Measurements from ENCODE around the gene DMD. TPM values are rescaled to one million over a fixed set of nuclear protein-coding genes. Genes with fewer than 3 reads are reported as not detected.

The DMD gene
- total RNA-seq, 1 experiment from 2014 or later: 2.2 TPM

GRCh38 chrX:33132569-33132968 is 78.8 kb downstream of the DMD start:
- BruUV-seq (replicated peaks): no TSS peak
- CTCF ChIA-PET: no interaction called here
- Histone ChIP-seq H3K27ac (ENCODE audit: low read length) (no peak overlapping the region), H3K9me3 (ENCODE audit: control insufficient read depth, insufficient read depth, low read depth, low read length) (no peaks in the 10 kb centered on the region), H3K27me3 (ENCODE audit: control insufficient read depth, insufficient read depth, low read length) (no peaks in the 10 kb centered on the region), H3K4me1 (ENCODE audit: control insufficient read depth, insufficient read depth, low read length) (no peaks in the 10 kb centered on the region), H3K4me3 (ENCODE audit: low read depth in 2 of 2, low read length in 2 of 2) (no peak overlapping the region), H3K36me3 (ENCODE audit: control insufficient read depth, insufficient read depth, low read length) (no peaks in the 10 kb centered on the region)
- intact Hi-C loops (cut with micrococcal nuclease; ENCODE audit: unreplicated experiment): no loop called here
- POLR2A ChIA-PET: no interaction called here
- TF ChIP-seq TCF7L2 (IDR thresholded peaks at IDR 0.05; ENCODE audit: low read depth, low read length): no peak
- in situ Hi-C loops (cut with HindIII; ENCODE audit: low pct_unique_long_range_greater_than_20kb, low sequenced_read_pairs): no loop called here
- ATAC-seq (no peak), DNase-seq (ENCODE audit: low read depth, low spot score) (no peak)

GRCh38 chrX:33129607-33130006 is 81.7 kb downstream of the DMD start:
- no peaks in the 10 kb centered on the region for H3K27me3 ChIP-seq (ENCODE audit: control insufficient read depth, insufficient read depth, low read length)
- no peak for DNase-seq (ENCODE audit: low read depth, low spot score)
- H3K4me1 ChIP-seq (ENCODE audit: control insufficient read depth, insufficient read depth, low read length): no peaks in the 10 kb centered on the region
- H3K4me3 ChIP-seq (ENCODE audit: low read depth in 2 of 2, low read length in 2 of 2): no peak overlapping the region
- no peak overlapping the region for H3K27ac ChIP-seq (ENCODE audit: low read length)
- in situ Hi-C loops (cut with HindIII; ENCODE audit: low pct_unique_long_range_greater_than_20kb, low sequenced_read_pairs): no loop called here
- no peaks in the 10 kb centered on the region for H3K9me3 ChIP-seq (ENCODE audit: control insufficient read depth, insufficient read depth, low read depth, low read length)
- H3K36me3 ChIP-seq (ENCODE audit: control insufficient read depth, insufficient read depth, low read length): no peaks in the 10 kb centered on the region
- no peak for ATAC-seq
- CTCF ChIA-PET: no interaction called here
- POLR2A ChIA-PET: no interaction called here
- TF ChIP-seq SIN3A (IDR thresholded peaks at IDR 0.05; ENCODE audit: borderline replicate concordance, insufficient read depth, low read depth, low read length): no peak
- no peak for TF ChIP-seq POLR2AphosphoS5 (IDR thresholded peaks at IDR 0.05; ENCODE audit: low read depth, low read length)
- TF ChIP-seq REST (IDR thresholded peaks at IDR 0.05; ENCODE audit: insufficient read depth in 1 of 2, low read depth in 2 of 2, low read length in 1 of 2): no peak
- no peak for TF ChIP-seq TCF7L2 (IDR thresholded peaks at IDR 0.05; ENCODE audit: low read depth, low read length)
- no peak for TF ChIP-seq CTCF (IDR thresholded peaks at IDR 0.05)
- no TSS peak for BruUV-seq (replicated peaks)
- intact Hi-C loops (cut with micrococcal nuclease; ENCODE audit: unreplicated experiment): no loop called here

GRCh38 chrX:33128048-33128805 is 83.1 kb downstream of the DMD start:
- H3K9me3 ChIP-seq (ENCODE audit: control insufficient read depth, insufficient read depth, low read depth, low read length): no peaks in the 10 kb centered on the region
- no peak overlapping the region for H3K4me3 ChIP-seq (ENCODE audit: low read depth in 2 of 2, low read length in 2 of 2)
- BruUV-seq (replicated peaks): no TSS peak
- H3K36me3 ChIP-seq (ENCODE audit: control insufficient read depth, insufficient read depth, low read length): no peaks in the 10 kb centered on the region
- no peak overlapping the region for H3K27ac ChIP-seq (ENCODE audit: low read length)
- H3K27me3 ChIP-seq (ENCODE audit: control insufficient read depth, insufficient read depth, low read length): no peaks in the 10 kb centered on the region
- intact Hi-C loops (cut with micrococcal nuclease; ENCODE audit: unreplicated experiment) (no loop called here), in situ Hi-C loops (cut with HindIII; ENCODE audit: low pct_unique_long_range_greater_than_20kb, low sequenced_read_pairs) (no loop called here)
- TF ChIP-seq POLR2AphosphoS5 (IDR thresholded peaks at IDR 0.05; ENCODE audit: low read depth, low read length) (no peak), TCF7L2 (IDR thresholded peaks at IDR 0.05; ENCODE audit: low read depth, low read length) (no peak), REST (IDR thresholded peaks at IDR 0.05; ENCODE audit: insufficient read depth in 1 of 2, low read depth in 2 of 2, low read length in 1 of 2) (no peak), SIN3A (IDR thresholded peaks at IDR 0.05; ENCODE audit: borderline replicate concordance, insufficient read depth, low read depth, low read length) (no peak), CTCF (IDR thresholded peaks at IDR 0.05) (no peak)
- ATAC-seq: no peak
- DNase-seq (ENCODE audit: low read depth, low spot score): no peak
- POLR2A ChIA-PET: no interaction called here
- no peaks in the 10 kb centered on the region for H3K4me1 ChIP-seq (ENCODE audit: control insufficient read depth, insufficient read depth, low read length)
- CTCF ChIA-PET: no interaction called here

Data from Panc1 (cell line).